ENCODE results near the gene MATK.
"Not testable (repeated sequence)": the region's sequence is repeated elsewhere in the genome, so short reads cannot be mapped to it uniquely, and the experiment has no call there.

Gene MATK

DNA sequence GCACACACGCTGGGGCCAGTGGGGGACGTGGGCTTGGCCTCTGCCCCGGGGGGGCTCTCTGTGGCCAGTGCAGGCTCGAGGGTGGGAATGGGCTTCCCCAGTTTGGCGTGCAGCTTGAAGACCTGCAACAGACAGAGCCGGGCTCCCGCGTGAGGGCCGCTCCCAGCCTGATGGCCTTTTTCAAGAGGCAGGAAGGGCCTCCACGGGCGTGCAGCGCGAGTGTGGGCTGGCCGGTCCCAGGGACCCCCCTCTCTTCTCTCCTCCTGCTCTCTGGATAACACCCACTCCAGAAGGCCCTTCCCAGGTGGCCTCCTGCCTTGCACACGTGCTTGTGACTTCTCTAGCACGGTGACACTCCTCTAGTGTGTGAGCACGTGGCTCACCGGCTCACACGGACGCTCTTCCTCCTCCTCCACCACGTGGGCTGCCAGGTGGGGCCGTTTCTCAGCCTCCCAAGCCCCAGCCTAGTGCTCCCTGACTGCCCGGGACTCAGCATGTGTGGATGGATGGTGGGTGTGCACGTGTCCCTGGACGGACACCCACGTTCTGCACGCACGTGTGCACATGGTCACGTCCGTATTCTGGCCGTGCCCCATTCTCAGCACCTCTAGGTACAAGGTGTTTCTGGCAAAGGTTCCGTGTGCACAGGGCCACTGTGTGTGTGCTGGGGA lies 39.2 kb upstream of the MATK start:
- Histone ChIP-seq H3K9me3 (ENCODE audit: control insufficient read depth in 2 of 2, low read length in 2 of 2) (no peaks in the 10 kb centered on the region), H3K4me1 (ENCODE audit: control insufficient read depth, insufficient read depth, low read length) (no peaks in the 10 kb centered on the region), H3K4me3 (ENCODE audit: low read length in 2 of 2) (no peak overlapping the region), H3K27me3 (ENCODE audit: control insufficient read depth in 1 of 2, insufficient read depth in 2 of 2, low read length in 2 of 2) (peaks cover 0 to 3% of the 10 kb centered on the region in 2 donors), H3K9ac (ENCODE audit: low read length in 2 of 2) (no peak overlapping the region), H3K27ac (ENCODE audit: low read length) (no peak overlapping the region), H3K36me3 (ENCODE audit: control insufficient read depth in 2 of 2, insufficient read depth in 2 of 2, low read length in 2 of 2) (no peaks in the 10 kb centered on the region)

DNA sequence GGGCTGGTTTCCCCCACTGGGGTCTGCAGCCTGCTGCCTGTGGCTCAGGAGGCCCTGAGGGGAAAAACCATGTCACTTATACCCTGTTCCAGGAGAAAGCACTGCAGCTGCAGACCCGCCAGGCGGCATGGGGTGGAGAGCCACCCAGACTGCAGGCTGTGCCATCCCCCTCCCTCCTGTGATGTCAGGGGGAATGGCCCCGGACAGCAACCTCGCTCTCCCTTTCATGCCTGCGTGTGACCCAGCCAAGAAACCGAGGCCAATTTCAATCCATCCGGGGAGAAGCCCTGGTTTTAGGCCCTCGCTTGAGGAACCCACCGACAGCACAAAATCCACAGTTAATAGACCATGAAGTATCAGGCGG lies 37.2 kb upstream of the MATK start:
- Histone ChIP-seq H3K27me3 (ENCODE audit: control insufficient read depth in 1 of 2, insufficient read depth in 2 of 2, low read length in 2 of 2) (peaks cover 0 to 2% of the 10 kb centered on the region in 2 donors), H3K36me3 (ENCODE audit: control insufficient read depth in 2 of 2, insufficient read depth in 2 of 2, low read length in 2 of 2) (no peaks in the 10 kb centered on the region), H3K4me3 (ENCODE audit: low read length in 2 of 2) (no peak overlapping the region), H3K4me1 (ENCODE audit: control insufficient read depth, insufficient read depth, low read length) (no peaks in the 10 kb centered on the region), H3K27ac (ENCODE audit: low read length) (no peak overlapping the region), H3K9ac (ENCODE audit: low read length in 2 of 2) (no peak overlapping the region), H3K9me3 (ENCODE audit: control insufficient read depth in 2 of 2, low read length in 2 of 2) (no peaks in the 10 kb centered on the region)

DNA sequence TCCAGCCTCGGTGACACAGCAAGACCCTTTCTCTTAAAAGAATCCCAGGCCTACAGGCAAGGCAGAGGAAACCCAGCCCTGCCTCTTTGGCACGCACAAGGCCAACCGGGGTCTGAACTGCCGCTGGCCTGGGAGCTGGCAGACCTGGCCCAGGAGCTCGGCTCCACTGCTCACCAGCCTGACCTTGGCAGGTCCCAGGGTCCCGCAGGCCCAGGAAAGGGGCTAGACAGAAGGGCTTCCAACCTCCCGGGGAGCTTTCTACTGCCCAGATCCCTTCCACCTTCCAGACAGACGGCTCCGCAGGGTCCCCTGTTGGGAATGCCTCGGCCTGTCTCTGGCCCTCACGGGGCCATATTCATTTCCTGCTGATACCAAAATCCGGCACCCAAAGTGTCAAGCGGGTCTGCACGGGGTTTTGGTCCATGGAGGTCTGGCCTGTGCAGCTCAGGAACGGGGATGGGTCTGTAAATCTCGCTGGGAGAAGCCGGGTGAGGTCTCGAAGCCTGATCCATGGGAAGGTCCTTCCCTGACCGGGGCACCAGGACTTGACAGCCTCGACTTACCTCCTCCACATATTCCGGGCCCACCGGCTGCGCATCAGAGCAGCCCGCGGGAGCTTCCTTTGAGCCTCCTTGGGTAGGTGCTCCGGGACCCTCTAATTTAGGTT lies 36.6 kb upstream of the MATK start:
- Histone ChIP-seq H3K36me3 (ENCODE audit: control insufficient read depth in 2 of 2, insufficient read depth in 2 of 2, low read length in 2 of 2) (no peaks in the 10 kb centered on the region), H3K4me1 (ENCODE audit: control insufficient read depth, insufficient read depth, low read length) (no peaks in the 10 kb centered on the region), H3K9ac (ENCODE audit: low read length in 2 of 2) (no peak overlapping the region), H3K9me3 (ENCODE audit: control insufficient read depth in 2 of 2, low read length in 2 of 2) (no peaks in the 10 kb centered on the region), H3K4me3 (ENCODE audit: low read length in 2 of 2) (no peak overlapping the region), H3K27ac (ENCODE audit: low read length) (no peak overlapping the region), H3K27me3 (ENCODE audit: control insufficient read depth in 1 of 2, insufficient read depth in 2 of 2, low read length in 2 of 2) (peaks cover 0 to 3% of the 10 kb centered on the region in 2 donors)

DNA sequence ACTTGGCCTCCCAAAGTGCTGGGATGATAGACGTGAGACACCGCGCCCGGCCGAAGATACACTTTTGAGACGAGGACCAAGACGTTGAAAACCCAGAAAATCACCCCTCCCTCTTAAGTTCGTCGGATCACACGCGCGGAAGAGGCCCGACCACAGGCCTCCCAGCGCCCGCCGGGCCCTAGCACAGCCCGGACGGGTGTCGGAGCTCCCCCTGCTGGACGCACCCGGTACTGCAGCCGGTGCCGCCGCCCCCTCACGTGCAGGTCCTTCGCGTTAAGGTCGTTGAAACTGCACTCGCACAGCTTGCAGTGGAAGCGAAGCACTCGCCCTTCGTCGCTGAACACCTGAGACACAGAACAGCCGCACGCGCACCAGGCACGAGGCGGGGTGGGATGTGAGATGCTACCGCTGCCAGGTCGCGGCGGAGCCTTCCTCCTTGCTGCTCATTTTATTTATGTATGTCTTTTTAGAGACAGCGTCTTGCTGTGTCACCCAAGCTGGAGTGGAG lies 35.7 kb upstream of the MATK start:
- no peaks in the 10 kb centered on the region for H3K4me1 ChIP-seq (ENCODE audit: control insufficient read depth, insufficient read depth, low read length)
- H3K9ac ChIP-seq (ENCODE audit: low read length in 2 of 2), result no peak overlapping the region
- H3K27ac ChIP-seq (ENCODE audit: low read length), result no peak overlapping the region
- no peaks in the 10 kb centered on the region for H3K36me3 ChIP-seq (ENCODE audit: control insufficient read depth in 2 of 2, insufficient read depth in 2 of 2, low read length in 2 of 2)
- H3K9me3 ChIP-seq (ENCODE audit: control insufficient read depth in 2 of 2, low read length in 2 of 2), result no peaks in the 10 kb centered on the region
- H3K27me3 ChIP-seq (ENCODE audit: control insufficient read depth in 1 of 2, insufficient read depth in 2 of 2, low read length in 2 of 2), result peaks cover 0 to 3% of the 10 kb centered on the region in 2 donors
- no peak overlapping the region for H3K4me3 ChIP-seq (ENCODE audit: low read length in 2 of 2)

DNA sequence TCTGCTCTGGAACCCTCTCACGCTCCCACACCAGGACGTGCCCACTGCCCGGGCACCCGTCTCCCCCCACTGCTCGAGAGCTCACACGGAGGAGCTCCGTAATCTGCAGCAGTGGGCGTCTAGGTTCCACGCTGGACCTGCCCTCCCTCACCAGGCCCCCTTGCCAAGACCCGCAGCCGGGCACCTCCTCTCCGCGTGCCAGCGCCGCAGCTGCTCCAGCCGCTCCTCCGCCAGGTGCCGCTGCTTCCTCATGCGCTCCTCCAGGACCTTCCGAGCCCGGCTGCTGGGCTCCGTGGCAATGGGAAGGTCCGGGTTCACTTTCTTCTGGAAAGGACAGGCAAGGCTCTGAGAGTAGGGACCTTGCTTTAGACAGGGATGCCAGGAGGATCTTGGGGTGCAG lies 35.0 kb upstream of the MATK start:
- H3K4me3 ChIP-seq (ENCODE audit: low read length in 2 of 2), result no peak overlapping the region
- no peak overlapping the region for H3K9ac ChIP-seq (ENCODE audit: low read length in 2 of 2)
- no peaks in the 10 kb centered on the region for H3K36me3 ChIP-seq (ENCODE audit: control insufficient read depth in 2 of 2, insufficient read depth in 2 of 2, low read length in 2 of 2)
- peaks cover 3% of the 10 kb centered on the region in 2 donors for H3K27me3 ChIP-seq (ENCODE audit: control insufficient read depth in 1 of 2, insufficient read depth in 2 of 2, low read length in 2 of 2)
- H3K4me1 ChIP-seq (ENCODE audit: control insufficient read depth, insufficient read depth, low read length), result no peaks in the 10 kb centered on the region
- H3K27ac ChIP-seq (ENCODE audit: low read length), result no peak overlapping the region
- H3K9me3 ChIP-seq (ENCODE audit: control insufficient read depth in 2 of 2, low read length in 2 of 2), result no peaks in the 10 kb centered on the region

DNA sequence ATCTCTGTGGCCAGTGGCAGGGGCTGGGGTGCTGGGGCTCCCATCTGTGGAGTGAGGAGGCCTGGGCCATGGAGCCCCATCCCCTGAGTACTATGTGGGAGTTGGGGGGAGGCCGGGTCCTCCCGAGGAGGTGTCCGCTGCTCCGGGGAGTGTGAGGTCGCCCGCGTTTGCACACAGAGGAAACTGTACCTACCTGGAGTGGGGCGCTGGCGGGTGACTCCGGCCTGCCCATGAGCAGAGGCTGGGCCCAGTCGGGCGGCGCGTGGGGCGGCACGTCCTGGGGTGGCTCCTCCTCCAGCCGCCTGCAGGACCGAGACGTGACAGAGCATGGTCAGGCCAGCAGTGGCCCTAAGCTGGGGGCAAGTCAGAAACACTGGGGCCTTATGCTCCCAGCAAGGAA lies 33.8 kb upstream of the MATK start:
- peaks cover 3% of the 10 kb centered on the region in 2 donors for H3K27me3 ChIP-seq (ENCODE audit: control insufficient read depth in 1 of 2, insufficient read depth in 2 of 2, low read length in 2 of 2)
- no peak overlapping the region for H3K9ac ChIP-seq (ENCODE audit: low read length in 2 of 2)
- no peaks in the 10 kb centered on the region for H3K9me3 ChIP-seq (ENCODE audit: control insufficient read depth in 2 of 2, low read length in 2 of 2)
- H3K36me3 ChIP-seq (ENCODE audit: control insufficient read depth in 2 of 2, insufficient read depth in 2 of 2, low read length in 2 of 2), result no peaks in the 10 kb centered on the region
- no peaks in the 10 kb centered on the region for H3K4me1 ChIP-seq (ENCODE audit: control insufficient read depth, insufficient read depth, low read length)
- no peak overlapping the region for H3K4me3 ChIP-seq (ENCODE audit: low read length in 2 of 2)
- no peak overlapping the region for H3K27ac ChIP-seq (ENCODE audit: low read length)

DNA sequence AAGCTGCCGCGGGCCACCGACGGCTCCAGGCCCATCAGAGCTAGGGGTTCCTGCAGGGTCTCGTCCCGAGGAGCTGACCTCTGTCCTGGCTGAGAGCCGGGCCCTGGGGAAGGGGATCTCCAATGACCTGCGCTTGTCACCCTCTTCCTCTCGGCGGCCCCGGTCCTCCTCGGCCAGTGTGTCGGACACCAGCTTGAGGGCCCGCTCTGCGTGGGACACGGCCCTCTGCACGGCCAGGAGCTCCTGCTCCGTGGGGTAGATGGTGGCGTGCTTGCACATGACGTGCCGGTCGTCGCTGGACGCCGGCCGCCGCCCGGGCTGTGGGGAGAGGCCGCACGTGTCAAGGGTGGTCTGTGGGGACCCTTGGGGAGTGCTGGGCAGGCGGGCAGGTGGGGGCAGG lies 32.7 kb upstream of the MATK start:
- Histone ChIP-seq H3K27ac (ENCODE audit: low read length) (no peak overlapping the region), H3K9ac (ENCODE audit: low read length in 2 of 2) (no peak overlapping the region), H3K4me1 (ENCODE audit: control insufficient read depth, insufficient read depth, low read length) (no peaks in the 10 kb centered on the region), H3K27me3 (ENCODE audit: control insufficient read depth in 1 of 2, insufficient read depth in 2 of 2, low read length in 2 of 2) (peaks cover 3% of the 10 kb centered on the region in 2 donors), H3K4me3 (ENCODE audit: low read length in 2 of 2) (no peak overlapping the region), H3K36me3 (ENCODE audit: control insufficient read depth in 2 of 2, insufficient read depth in 2 of 2, low read length in 2 of 2) (no peaks in the 10 kb centered on the region), H3K9me3 (ENCODE audit: control insufficient read depth in 2 of 2, low read length in 2 of 2) (no peaks in the 10 kb centered on the region)

DNA sequence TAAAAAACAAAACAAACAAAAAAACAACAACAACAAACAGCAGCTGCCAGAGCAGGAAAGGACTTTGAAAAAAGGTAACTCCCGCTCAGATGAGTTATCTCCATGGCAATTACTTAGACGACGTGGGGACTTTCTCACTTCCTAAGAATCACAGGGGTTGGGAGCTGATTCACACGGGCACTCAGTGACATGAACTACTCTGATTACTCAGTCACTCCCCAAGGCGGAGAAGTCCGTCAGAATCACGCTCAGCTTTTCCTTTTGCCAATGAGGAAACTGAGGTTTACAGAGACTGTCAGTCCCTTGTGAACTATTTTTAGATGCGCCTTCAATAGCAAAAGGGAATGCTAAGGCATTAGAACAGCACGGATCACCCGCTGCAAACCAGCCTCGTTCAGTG lies 32.3 kb upstream of the MATK start:
- Histone ChIP-seq H3K4me1 (ENCODE audit: control insufficient read depth, insufficient read depth, low read length) (no peaks in the 10 kb centered on the region), H3K9me3 (ENCODE audit: control insufficient read depth in 2 of 2, low read length in 2 of 2) (no peaks in the 10 kb centered on the region), H3K27me3 (ENCODE audit: control insufficient read depth in 1 of 2, insufficient read depth in 2 of 2, low read length in 2 of 2) (peaks cover 3% of the 10 kb centered on the region in 2 donors), H3K9ac (ENCODE audit: low read length in 2 of 2) (no peak overlapping the region), H3K36me3 (ENCODE audit: control insufficient read depth in 2 of 2, insufficient read depth in 2 of 2, low read length in 2 of 2) (no peaks in the 10 kb centered on the region), H3K27ac (ENCODE audit: low read length) (no peak overlapping the region), H3K4me3 (ENCODE audit: low read length in 2 of 2) (no peak overlapping the region)

DNA sequence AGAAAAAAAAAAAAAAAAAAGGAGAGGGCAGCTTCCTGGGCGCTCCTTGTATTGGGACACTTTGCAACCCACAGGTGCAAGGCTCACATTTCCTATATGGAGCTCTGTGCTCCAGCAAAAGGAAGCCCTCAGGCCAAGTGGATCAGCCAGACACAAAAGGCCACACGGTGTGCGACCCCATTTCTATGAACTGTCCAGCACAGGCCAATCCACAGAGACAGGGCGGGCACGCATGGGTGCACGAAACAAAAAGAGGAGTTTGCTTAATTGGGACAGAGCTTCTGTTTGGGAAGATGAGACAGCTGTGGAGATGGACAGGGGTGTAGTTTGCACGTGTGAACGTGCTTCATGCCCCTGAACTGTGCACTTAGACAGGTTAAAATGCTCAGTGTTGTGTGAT lies 31.6 kb upstream of the MATK start:
- Histone ChIP-seq H3K4me3 (ENCODE audit: low read length in 2 of 2) (no peak overlapping the region), H3K27me3 (ENCODE audit: control insufficient read depth in 1 of 2, insufficient read depth in 2 of 2, low read length in 2 of 2) (peaks cover 3% of the 10 kb centered on the region in 2 donors), H3K9ac (ENCODE audit: low read length in 2 of 2) (no peak overlapping the region), H3K4me1 (ENCODE audit: control insufficient read depth, insufficient read depth, low read length) (no peaks in the 10 kb centered on the region), H3K9me3 (ENCODE audit: control insufficient read depth in 2 of 2, low read length in 2 of 2) (no peaks in the 10 kb centered on the region), H3K27ac (ENCODE audit: low read length) (no peak overlapping the region), H3K36me3 (ENCODE audit: control insufficient read depth in 2 of 2, insufficient read depth in 2 of 2, low read length in 2 of 2) (no peaks in the 10 kb centered on the region)

DNA sequence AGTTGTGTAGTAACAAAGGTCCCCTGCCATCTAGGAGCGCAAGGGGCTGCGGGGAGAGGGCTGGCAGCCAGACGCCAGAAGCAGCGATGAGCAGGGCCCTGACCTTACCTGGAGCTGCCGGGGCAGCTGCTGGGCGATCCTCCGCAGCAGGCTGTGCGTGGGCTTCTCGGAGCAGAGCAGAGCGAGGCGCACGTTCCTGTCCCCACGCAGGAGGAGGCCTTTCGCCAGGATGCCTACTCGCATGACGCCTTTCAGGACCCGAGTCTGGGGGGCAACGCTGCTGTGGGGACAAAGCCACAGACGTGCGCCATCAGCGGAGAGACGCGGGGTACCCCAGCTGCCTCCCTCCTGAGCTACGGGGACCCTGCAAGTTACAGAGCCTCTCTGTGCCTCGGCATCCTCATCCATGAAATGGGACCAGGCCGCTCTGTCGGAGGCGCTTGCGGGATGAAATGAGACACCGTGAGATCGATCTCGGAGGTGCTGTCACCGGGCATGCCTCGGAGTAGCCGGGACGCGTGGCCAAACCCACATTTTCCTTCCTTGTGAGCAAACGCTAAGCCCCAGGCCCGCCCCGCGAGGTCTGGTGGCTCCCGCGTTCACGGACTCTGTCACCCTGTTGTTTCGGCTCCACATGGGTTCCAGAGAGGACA lies 30.5 kb upstream of the MATK start:
- Histone ChIP-seq H3K4me3 (ENCODE audit: low read length in 2 of 2) (no peak overlapping the region), H3K27me3 (ENCODE audit: control insufficient read depth in 1 of 2, insufficient read depth in 2 of 2, low read length in 2 of 2) (peaks cover 3% of the 10 kb centered on the region in 2 donors), H3K27ac (ENCODE audit: low read length) (no peak overlapping the region), H3K36me3 (ENCODE audit: control insufficient read depth in 2 of 2, insufficient read depth in 2 of 2, low read length in 2 of 2) (no peaks in the 10 kb centered on the region), H3K9me3 (ENCODE audit: control insufficient read depth in 2 of 2, low read length in 2 of 2) (no peaks in the 10 kb centered on the region), H3K4me1 (ENCODE audit: control insufficient read depth, insufficient read depth, low read length) (no peaks in the 10 kb centered on the region), H3K9ac (ENCODE audit: low read length in 2 of 2) (no peak overlapping the region)

DNA sequence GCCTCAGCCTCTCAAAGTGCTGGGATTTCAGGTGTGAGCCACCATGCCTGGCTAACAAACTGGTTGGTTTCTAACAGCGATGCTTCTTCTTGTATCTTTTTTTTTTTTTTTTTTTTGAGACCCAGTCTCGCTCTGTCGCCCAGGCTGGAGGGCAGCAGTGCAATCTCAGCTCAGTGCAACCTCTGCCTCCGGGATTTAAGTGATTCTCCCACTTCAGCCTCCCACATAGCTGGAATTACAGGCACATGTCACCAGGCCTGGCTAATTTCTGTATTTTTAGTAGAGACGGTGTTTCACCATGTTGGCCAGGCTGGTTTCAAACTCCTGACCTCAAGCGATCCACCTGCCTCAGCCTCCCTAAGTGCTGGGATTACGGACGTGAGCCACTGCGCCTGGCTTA lies 30.0 kb upstream of the MATK start:
- H3K9me3 ChIP-seq (ENCODE audit: control insufficient read depth in 2 of 2, low read length in 2 of 2), result not testable (repeated sequence)

More for the DNA sequence above, 30.0 kb upstream of the MATK start:
- not testable (repeated sequence) for H3K36me3 ChIP-seq (ENCODE audit: control insufficient read depth in 2 of 2, insufficient read depth in 2 of 2, low read length in 2 of 2); H3K4me1 ChIP-seq (ENCODE audit: control insufficient read depth, insufficient read depth, low read length); H3K27me3 ChIP-seq (ENCODE audit: control insufficient read depth in 1 of 2, insufficient read depth in 2 of 2, low read length in 2 of 2); H3K9ac ChIP-seq (ENCODE audit: low read length in 2 of 2); H3K27ac ChIP-seq (ENCODE audit: low read length); H3K4me3 ChIP-seq (ENCODE audit: low read length in 2 of 2)

Measured in stomach smooth muscle (tissue), 2 donors.